HUES48 (cell line): ENCODE measurements around the gene RTP5.
"Not testable (repeated sequence)": the region's sequence is repeated elsewhere in the genome, so short reads cannot be mapped to it uniquely, and the experiment has no call there.

Experiments
- H3K27ac ChIP-seq: one replicate; pipeline ENCODE4 v1.7.0; 2013; ENCODE audit warnings: low read depth, low read length, inconsistent platforms
- H3K27me3 ChIP-seq: 2 replicates; pipeline ENCODE4 v1.6.1; 2013; ENCODE audit warnings: mild to moderate bottlenecking, low read length; ENCODE audit not compliant: control insufficient read depth, insufficient read depth
- H3K36me3 ChIP-seq: 2 replicates; pipeline ENCODE4 v1.6.1; 2013; ENCODE audit warnings: low read length; ENCODE audit not compliant: control insufficient read depth, insufficient read depth
- H3K4me1 ChIP-seq: 2 replicates; pipeline ENCODE4 v1.6.1; 2013; ENCODE audit warnings: mild to moderate bottlenecking, low read length; ENCODE audit not compliant: control insufficient read depth, insufficient read depth
- H3K4me3 ChIP-seq: 2 replicates; pipeline ENCODE4 v1.5.1; 2013; ENCODE audit warnings: mild to moderate bottlenecking, low read depth, low read length
- H3K9ac ChIP-seq: 2 replicates; pipeline ENCODE4 v1.6.1; 2013; ENCODE audit warnings: mild to moderate bottlenecking, low read depth, low read length, moderate library complexity
- H3K9me3 ChIP-seq: 2 replicates; pipeline ENCODE4 v1.6.1; 2013; ENCODE audit warnings: low read length; ENCODE audit not compliant: control insufficient read depth, insufficient read depth

Gene RTP5

GRCh38 chr2:241901500-241902351 is 32.2 kb downstream of the RTP5 start:
- H3K4me3 ChIP-seq: peak overlapping the region; percentile 52
- H3K4me1 ChIP-seq: peaks cover 10% of the 10 kb centered on the region; the same call in 1 of the 2 replicates
- no peak overlapping the region for H3K9ac ChIP-seq

GRCh38 chr2:241902357-241902991 is 32.9 kb downstream of the RTP5 start:
- Histone ChIP-seq H3K36me3 (no peaks in the 10 kb centered on the region), H3K4me3 (peak overlapping the region; percentile 18; the same call in 1 of the 2 replicates), H3K27me3 (no peaks in the 10 kb centered on the region), H3K9ac (no peak overlapping the region), H3K27ac (no peak overlapping the region), H3K9me3 (no peaks in the 10 kb centered on the region), H3K4me1 (peaks cover 10% of the 10 kb centered on the region; the same call in 1 of the 2 replicates)

More at GRCh38 chr2:241901500-241902351, 32.2 kb downstream of the RTP5 start:
- Histone ChIP-seq H3K27ac (no peak overlapping the region), H3K9me3 (no peaks in the 10 kb centered on the region), H3K27me3 (no peaks in the 10 kb centered on the region), H3K36me3 (no peaks in the 10 kb centered on the region)

- Histone ChIP-seq H3K27ac (no peak overlapping the region), H3K36me3 (no peaks in the 10 kb centered on the region), H3K4me1 (peaks cover 10% of the 10 kb centered on the region; the same call in 1 of the 2 replicates), H3K27me3 (no peaks in the 10 kb centered on the region), H3K9me3 (no peaks in the 10 kb centered on the region), H3K9ac (no peak overlapping the region), H3K4me3 (no peak overlapping the region)
Observed at GRCh38 chr2:241903121-241904010, 33.8 kb downstream of the RTP5 start.

GRCh38 chr2:241904011-241904718 is 34.6 kb downstream of the RTP5 start:
- no peak overlapping the region for H3K27ac ChIP-seq
- H3K4me3 ChIP-seq: no peak overlapping the region
- no peaks in the 10 kb centered on the region for H3K27me3 ChIP-seq
- H3K9me3 ChIP-seq: no peaks in the 10 kb centered on the region
- H3K9ac ChIP-seq: no peak overlapping the region
- H3K4me1 ChIP-seq: peaks cover 10% of the 10 kb centered on the region; the same call in 1 of the 2 replicates
- no peaks in the 10 kb centered on the region for H3K36me3 ChIP-seq

GRCh38 chr2:241904791-241905710 is 35.5 kb downstream of the RTP5 start:
- peaks cover 10% of the 10 kb centered on the region; the same call in 1 of the 2 replicates for H3K4me1 ChIP-seq
- H3K36me3 ChIP-seq: no peaks in the 10 kb centered on the region
- no peaks in the 10 kb centered on the region for H3K27me3 ChIP-seq
- H3K27ac ChIP-seq: no peak overlapping the region
- H3K4me3 ChIP-seq: no peak overlapping the region
- H3K9ac ChIP-seq: no peak overlapping the region
- H3K9me3 ChIP-seq: no peaks in the 10 kb centered on the region

GRCh38 chr2:241905716-241906377 is 36.3 kb downstream of the RTP5 start:
- Histone ChIP-seq H3K9ac (no peak overlapping the region), H3K4me3 (no peak overlapping the region), H3K9me3 (no peaks in the 10 kb centered on the region), H3K36me3 (no peaks in the 10 kb centered on the region), H3K27ac (no peak overlapping the region), H3K4me1 (peaks cover 10% of the 10 kb centered on the region; the same call in 1 of the 2 replicates), H3K27me3 (no peaks in the 10 kb centered on the region)

- not testable (repeated sequence) for H3K27ac ChIP-seq, H3K4me1 ChIP-seq, H3K9me3 ChIP-seq, H3K9ac ChIP-seq, H3K36me3 ChIP-seq, H3K4me3 ChIP-seq, H3K27me3 ChIP-seq
Observed at GRCh38 chr2:241906378-241906770, 36.8 kb downstream of the RTP5 start.

GRCh38 chr2:241906826-241907570 is 37.5 kb downstream of the RTP5 start:
- Histone ChIP-seq H3K4me3 (no peak overlapping the region), H3K9ac (no peak overlapping the region), H3K36me3 (no peaks in the 10 kb centered on the region), H3K27me3 (no peaks in the 10 kb centered on the region), H3K9me3 (no peaks in the 10 kb centered on the region), H3K4me1 (peaks cover 6% of the 10 kb centered on the region; the same call in 1 of the 2 replicates), H3K27ac (no peak overlapping the region)

GRCh38 chr2:241907831-241908230 is 38.3 kb downstream of the RTP5 start:
- H3K9ac ChIP-seq, H3K36me3 ChIP-seq, H3K9me3 ChIP-seq, H3K4me3 ChIP-seq, H3K27me3 ChIP-seq, H3K27ac ChIP-seq, H3K4me1 ChIP-seq: not testable (repeated sequence)
